GM19023 (cell line): Measurements from ENCODE around the gene MPZL2.

Experiments used
- ATAC-seq: cut with Tn5 transposase; IDR thresholded peaks from one replicate; pipeline ENCODE4 v1.9.1; 2021; ENCODE audit warnings: mild to moderate bottlenecking, moderate library complexity; ENCODE audit not compliant: unreplicated experiment

Gene MPZL2

GRCh38 chr11:118223570-118223969 lies 40.5 kb downstream of the MPZL2 start:
- ATAC-seq = no peak

GRCh38 chr11:118222437-118222836 lies 41.7 kb downstream of the MPZL2 start:
- ATAC-seq = no peak

GRCh38 chr11:118221419-118221818 lies 42.7 kb downstream of the MPZL2 start:
- ATAC-seq = no peak

GRCh38 chr11:118219732-118220131 lies 44.4 kb downstream of the MPZL2 start:
- no peak for ATAC-seq

GRCh38 chr11:118219244-118219643 lies 44.9 kb downstream of the MPZL2 start:
- ATAC-seq = no peak

GRCh38 chr11:118217575-118217974 lies 46.5 kb downstream of the MPZL2 start:
- no peak for ATAC-seq

GRCh38 chr11:118216621-118217481 lies 47.2 kb downstream of the MPZL2 start:
- no peak for ATAC-seq

GRCh38 chr11:118215765-118216164 lies 48.3 kb downstream of the MPZL2 start:
- no peak for ATAC-seq

GRCh38 chr11:118215262-118215661 lies 48.8 kb downstream of the MPZL2 start:
- no peak for ATAC-seq

GRCh38 chr11:118214210-118214914 lies 49.7 kb downstream of the MPZL2 start:
- no peak for ATAC-seq

- no peak for ATAC-seq
Observed at GRCh38 chr11:118213781-118214180, 50.3 kb downstream of the MPZL2 start.

- no peak for ATAC-seq
Observed at GRCh38 chr11:118213201-118213600, 50.9 kb downstream of the MPZL2 start.

- no peak for ATAC-seq
Observed at GRCh38 chr11:118212781-118213191, 51.3 kb downstream of the MPZL2 start.

- no peak for ATAC-seq
Observed at GRCh38 chr11:118212131-118212725, 51.9 kb downstream of the MPZL2 start.

GRCh38 chr11:118211006-118211405 lies 53.1 kb downstream of the MPZL2 start:
- ATAC-seq = no peak

- ATAC-seq = no peak
Observed at GRCh38 chr11:118210323-118210722, 53.8 kb downstream of the MPZL2 start.

- ATAC-seq = no peak
Observed at GRCh38 chr11:118209033-118209432, 55.1 kb downstream of the MPZL2 start.

GRCh38 chr11:118207079-118207478 lies 57.0 kb downstream of the MPZL2 start:
- no peak for ATAC-seq

GRCh38 chr11:118206391-118207031 lies 57.6 kb downstream of the MPZL2 start:
- no peak for ATAC-seq

- ATAC-seq = no peak
Observed at GRCh38 chr11:118205606-118206378, 58.3 kb downstream of the MPZL2 start.
